ENCODE data around the gene EXOC5. TPM values are rescaled to one million over a fixed set of nuclear protein-coding genes. Genes with fewer than 3 reads are reported as not detected.
"Not testable (repeated sequence)": the region's sequence is repeated elsewhere in the genome, so short reads cannot be mapped to it uniquely, and the experiment has no call there.

Gene EXOC5
- total RNA-seq, 1 donor from 2014 or later, result 60.8 TPM

GRCh38 chr14:57262117-57262516, 6.6 kb downstream of the EXOC5 start:
- TF ChIP-seq CTCF (IDR thresholded peaks at IDR 0.05; ENCODE audit: insufficient read depth, low read length, poor library complexity, severe bottlenecking), result no peak
- Histone ChIP-seq H3K27me3 (ENCODE audit: control insufficient read depth, insufficient read depth, low read length) (no peaks in the 10 kb centered on the region), H3K36me3 (ENCODE audit: control insufficient read depth, insufficient read depth, low read length) (no peaks in the 10 kb centered on the region), H3K4me3 (ENCODE audit: low read depth, low read length) (no peak overlapping the region)
- no peak for DNase-seq (ENCODE audit: low read depth)

DNA sequence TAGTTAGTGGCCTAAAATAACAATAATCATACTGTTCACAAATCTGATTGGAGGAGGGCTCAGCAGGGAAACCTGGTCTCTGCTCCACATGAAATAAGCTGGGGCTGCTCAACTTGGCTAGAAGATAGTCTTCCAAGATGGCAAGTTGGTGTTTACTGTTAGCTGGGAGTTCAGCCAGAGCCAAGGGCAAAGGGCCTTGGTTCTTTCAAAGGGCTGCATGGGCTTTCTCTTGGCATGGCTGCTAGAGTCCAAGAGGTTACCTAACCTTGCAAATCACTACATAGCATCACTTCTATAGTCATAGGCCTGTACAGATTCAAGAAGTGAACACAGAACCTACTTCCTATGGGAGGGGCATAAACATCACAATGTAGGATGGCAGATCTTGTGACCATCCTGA, 7.1 kb downstream of the EXOC5 start:
- no peak overlapping the region for H3K4me3 ChIP-seq (ENCODE audit: low read depth, low read length)
- H3K27me3 ChIP-seq (ENCODE audit: control insufficient read depth, insufficient read depth, low read length), result no peaks in the 10 kb centered on the region
- TF ChIP-seq CTCF (IDR thresholded peaks at IDR 0.05; ENCODE audit: insufficient read depth, low read length, poor library complexity, severe bottlenecking), result no peak
- H3K36me3 ChIP-seq (ENCODE audit: control insufficient read depth, insufficient read depth, low read length), result no peaks in the 10 kb centered on the region
- DNase-seq (ENCODE audit: low read depth), result no peak

DNA sequence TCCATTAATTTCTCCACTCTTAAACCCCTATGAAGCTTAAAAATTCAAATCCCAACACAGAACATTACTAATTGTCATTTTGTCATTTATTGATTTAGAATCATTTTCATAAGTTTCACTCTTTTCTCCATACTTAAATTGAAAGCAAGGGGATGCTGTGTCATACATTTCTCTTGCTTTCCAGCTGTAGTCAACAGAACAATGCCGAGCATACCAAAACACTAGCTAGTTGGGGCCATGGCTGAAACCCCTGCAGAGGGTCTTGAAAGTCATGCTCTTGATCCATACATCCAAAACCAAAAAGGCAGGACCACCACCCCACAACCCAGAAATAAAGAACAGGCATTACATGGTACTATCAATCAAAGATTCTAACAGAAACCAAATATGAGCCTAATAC, 9.0 kb downstream of the EXOC5 start:
- no peak for TF ChIP-seq CTCF (IDR thresholded peaks at IDR 0.05; ENCODE audit: insufficient read depth, low read length, poor library complexity, severe bottlenecking)

DNA sequence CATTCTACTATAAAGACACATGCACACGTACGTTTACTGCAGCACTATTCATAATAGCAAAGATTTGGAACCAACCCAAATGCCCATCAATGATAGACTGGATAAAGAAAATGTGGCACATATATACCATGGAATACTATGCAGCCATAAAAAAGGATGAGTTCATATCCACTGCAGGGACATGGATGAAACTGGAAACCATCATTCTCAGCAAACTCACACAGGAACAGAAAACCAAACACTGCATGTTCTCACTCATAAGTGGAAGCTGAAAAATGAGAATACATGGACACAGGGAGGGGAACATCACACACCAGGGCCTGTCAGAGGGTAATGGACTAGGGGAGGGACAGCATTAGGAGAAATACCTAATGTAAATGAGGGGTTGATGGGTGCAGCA, 10.5 kb downstream of the EXOC5 start:
- DNase-seq (ENCODE audit: low read depth); H3K27me3 ChIP-seq (ENCODE audit: control insufficient read depth, insufficient read depth, low read length); H3K36me3 ChIP-seq (ENCODE audit: control insufficient read depth, insufficient read depth, low read length); H3K4me3 ChIP-seq (ENCODE audit: low read depth, low read length): not testable (repeated sequence)

More for the DNA sequence above, 9.0 kb downstream of the EXOC5 start:
- no peak for DNase-seq (ENCODE audit: low read depth)
- H3K36me3 ChIP-seq (ENCODE audit: control insufficient read depth, insufficient read depth, low read length), result no peaks in the 10 kb centered on the region
- H3K4me3 ChIP-seq (ENCODE audit: low read depth, low read length), result no peak overlapping the region
- H3K27me3 ChIP-seq (ENCODE audit: control insufficient read depth, insufficient read depth, low read length), result no peaks in the 10 kb centered on the region

GRCh38 chr14:57254884-57255283, 13.8 kb downstream of the EXOC5 start:
- Histone ChIP-seq H3K27me3 (ENCODE audit: control insufficient read depth, insufficient read depth, low read length) (no peaks in the 10 kb centered on the region), H3K4me3 (ENCODE audit: low read depth, low read length) (no peak overlapping the region), H3K36me3 (ENCODE audit: control insufficient read depth, insufficient read depth, low read length) (no peaks in the 10 kb centered on the region)
- DNase-seq (ENCODE audit: low read depth), result no peak
- TF ChIP-seq CTCF (IDR thresholded peaks at IDR 0.05; ENCODE audit: insufficient read depth, low read length, poor library complexity, severe bottlenecking), result no peak

- no peak overlapping the region for H3K4me3 ChIP-seq (ENCODE audit: low read depth, low read length)
- H3K27me3 ChIP-seq (ENCODE audit: control insufficient read depth, insufficient read depth, low read length), result no peaks in the 10 kb centered on the region
- DNase-seq (ENCODE audit: low read depth), result no peak
- TF ChIP-seq CTCF (IDR thresholded peaks at IDR 0.05; ENCODE audit: insufficient read depth, low read length, poor library complexity, severe bottlenecking), result no peak
- H3K36me3 ChIP-seq (ENCODE audit: control insufficient read depth, insufficient read depth, low read length), result no peaks in the 10 kb centered on the region
These were observed 21.6 kb downstream of the EXOC5 start for GRCh38 chr14:57246933-57247657.
